Measurements from ENCODE around the gene ZCCHC7.

DNA sequence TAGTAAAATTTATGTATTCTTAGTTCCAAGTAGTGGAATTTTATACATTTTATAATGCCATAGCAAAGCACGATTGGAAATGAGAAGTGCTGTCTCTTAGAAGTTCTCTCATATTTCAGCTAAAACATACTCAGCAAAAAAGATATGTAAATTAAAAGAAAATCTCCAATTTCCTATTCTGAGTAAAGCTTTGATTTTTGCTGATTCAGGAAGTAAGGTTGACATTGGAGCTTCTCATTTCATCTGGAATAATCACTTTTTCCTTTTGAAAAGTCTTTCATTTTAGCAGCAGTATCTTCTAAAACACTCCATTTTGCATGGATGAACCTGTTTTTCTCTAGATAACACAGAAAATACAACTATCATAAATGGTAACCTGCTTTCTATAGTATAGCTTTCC, 121.0 kb downstream of the ZCCHC7 start:
- TF ChIP-seq RBM22 (IDR thresholded peaks at IDR 0.05; ENCODE audit: low read depth, low read length, poor library complexity, severe bottlenecking) (no peak), MXI1 (IDR thresholded peaks at IDR 0.05; ENCODE audit: low read depth, low read length) (no peak), FOS (IDR thresholded peaks at IDR 0.05; ENCODE audit: extremely low read depth, insufficient read length) (no peak), NFRKB (IDR thresholded peaks at IDR 0.05; ENCODE audit: low read depth) (no peak), ZBTB8A (IDR thresholded peaks at IDR 0.05; ENCODE audit: partially characterized antibody) (no peak), KLF13 (tag; IDR thresholded peaks at IDR 0.05; ENCODE audit: borderline replicate concordance, low read depth) (no peak), POLR2AphosphoS5 (IDR thresholded peaks at IDR 0.05; ENCODE audit: control insufficient read depth, insufficient read depth, low read depth, low read length) (no peak), ZNF133 (CRISPR knock-in tag; IDR thresholded peaks at IDR 0.05) (no peak), NFIC (IDR thresholded peaks at IDR 0.05) (no peak), ZNF583 (CRISPR knock-in tag; IDR thresholded peaks at IDR 0.05) (no peak), CBFA2T3 (IDR thresholded peaks at IDR 0.05) (no peak), FOXM1 (IDR thresholded peaks at IDR 0.05; ENCODE audit: low read depth) (no peak), FOXM1 (CRISPR knock-in tag; IDR thresholded peaks at IDR 0.05; ENCODE audit: low read depth) (no peak)
- TF ChIP-seq, protein P1, sequence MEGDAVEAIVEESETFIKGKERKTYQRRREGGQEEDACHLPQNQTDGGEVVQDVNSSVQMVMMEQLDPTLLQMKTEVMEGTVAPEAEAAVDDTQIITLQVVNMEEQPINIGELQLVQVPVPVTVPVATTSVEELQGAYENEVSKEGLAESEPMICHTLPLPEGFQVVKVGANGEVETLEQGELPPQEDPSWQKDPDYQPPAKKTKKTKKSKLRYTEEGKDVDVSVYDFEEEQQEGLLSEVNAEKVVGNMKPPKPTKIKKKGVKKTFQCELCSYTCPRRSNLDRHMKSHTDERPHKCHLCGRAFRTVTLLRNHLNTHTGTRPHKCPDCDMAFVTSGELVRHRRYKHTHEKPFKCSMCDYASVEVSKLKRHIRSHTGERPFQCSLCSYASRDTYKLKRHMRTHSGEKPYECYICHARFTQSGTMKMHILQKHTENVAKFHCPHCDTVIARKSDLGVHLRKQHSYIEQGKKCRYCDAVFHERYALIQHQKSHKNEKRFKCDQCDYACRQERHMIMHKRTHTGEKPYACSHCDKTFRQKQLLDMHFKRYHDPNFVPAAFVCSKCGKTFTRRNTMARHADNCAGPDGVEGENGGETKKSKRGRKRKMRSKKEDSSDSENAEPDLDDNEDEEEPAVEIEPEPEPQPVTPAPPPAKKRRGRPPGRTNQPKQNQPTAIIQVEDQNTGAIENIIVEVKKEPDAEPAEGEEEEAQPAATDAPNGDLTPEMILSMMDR (IDR thresholded peaks at IDR 0.05 in 2 of 3, conservative IDR thresholded peaks at IDR 0.05 in 1 of 3; ENCODE audit: insufficient read depth in 2 of 3, low read depth in 1 of 3, low read length in 3 of 3), result no peak
